Glomerular endothelial cell (primary cell): ENCODE measurements around the gene MTSS2. TPM values are rescaled to one million over a fixed set of nuclear protein-coding genes. Genes with fewer than 3 reads are reported as not detected.

Experiments
- DNase-seq: peaks from one replicate; pipeline ENCODE4 v3.0.0-alpha.2; 2011; ENCODE audit warnings: low read depth, low spot score; ENCODE audit errors: extremely low read depth
- total RNA-seq: library from RNA; depleted of rRNA; stranded (reverse); fragments of >200 nt; gene quantifications from 2 replicates; pipeline ENCODE4 v1.2.3, GENCODE V29; 2015

Gene MTSS2
- total RNA-seq, 1 donor from 2014 or later, result 32.6 TPM

- no peak for DNase-seq
These were observed 15.2 kb upstream of the MTSS2 start for GRCh38 chr16:70701036-70701435.

GRCh38 chr16:70700101-70701020 is 14.5 kb upstream of the MTSS2 start:
- no peak for DNase-seq

GRCh38 chr16:70699696-70700095 is 13.8 kb upstream of the MTSS2 start:
- no peak for DNase-seq

- DNase-seq, result no peak
These were observed 13.0 kb upstream of the MTSS2 start for GRCh38 chr16:70698901-70699300.

- no peak for DNase-seq
These were observed 11.8 kb upstream of the MTSS2 start for GRCh38 chr16:70697594-70698170.

GRCh38 chr16:70696952-70697593 is 11.2 kb upstream of the MTSS2 start:
- DNase-seq, result no peak

- DNase-seq, result no peak
These were observed 10.5 kb upstream of the MTSS2 start for GRCh38 chr16:70696355-70696754.

GRCh38 chr16:70695331-70696070 is 9.6 kb upstream of the MTSS2 start:
- no peak for DNase-seq

GRCh38 chr16:70694868-70695218 is 9.0 kb upstream of the MTSS2 start:
- no peak for DNase-seq

GRCh38 chr16:70694088-70694867 is 8.4 kb upstream of the MTSS2 start:
- DNase-seq, result no peak

- DNase-seq, result no peak
These were observed 7.2 kb upstream of the MTSS2 start for GRCh38 chr16:70692873-70693671.

- DNase-seq, result no peak
These were observed 6.4 kb upstream of the MTSS2 start for GRCh38 chr16:70692130-70692872.

GRCh38 chr16:70691223-70692129 is 5.6 kb upstream of the MTSS2 start:
- no peak for DNase-seq

- DNase-seq, result no peak
These were observed 4.4 kb upstream of the MTSS2 start for GRCh38 chr16:70689970-70690891.

- DNase-seq, result no peak
These were observed 3.4 kb upstream of the MTSS2 start for GRCh38 chr16:70689035-70689969.
